ENCODE data around the gene LDHB.
"Not testable (repeated sequence)": the region's sequence is repeated elsewhere in the genome, so short reads cannot be mapped to it uniquely, and the experiment has no call there.

LDHB gene

GRCh38 chr12:21657326-21658077, at the start of gene LDHB:
Gene LDHB (minus strand): TSS chr12:21657842. CDS start chr12:21654671, 3,171 bp downstream.
- peak; percentile 89 for DNase-seq (ENCODE audit: low read depth)

- DNase-seq (ENCODE audit: low read depth): no peak
Measured at GRCh38 chr12:21704847-21705246, 47.2 kb upstream of the LDHB start.

- DNase-seq (ENCODE audit: low read depth): no peak
Measured at GRCh38 chr12:21699851-21700250, 42.2 kb upstream of the LDHB start.

- no peak for DNase-seq (ENCODE audit: low read depth)
Measured at GRCh38 chr12:21697904-21698630, 40.4 kb upstream of the LDHB start.

- no peak for DNase-seq (ENCODE audit: low read depth)
Measured at GRCh38 chr12:21696625-21697024, 39.0 kb upstream of the LDHB start.

GRCh38 chr12:21695986-21696385, 38.3 kb upstream of the LDHB start:
- DNase-seq (ENCODE audit: low read depth): no peak

- no peak for DNase-seq (ENCODE audit: low read depth)
Measured at GRCh38 chr12:21694660-21695059, 37.0 kb upstream of the LDHB start.

GRCh38 chr12:21691515-21691914, 33.9 kb upstream of the LDHB start:
- no peak for DNase-seq (ENCODE audit: low read depth)

GRCh38 chr12:21690704-21691368, 33.2 kb upstream of the LDHB start:
- no peak for DNase-seq (ENCODE audit: low read depth)

GRCh38 chr12:21683115-21683514, 25.5 kb upstream of the LDHB start:
- DNase-seq (ENCODE audit: low read depth): no peak

GRCh38 chr12:21678959-21679358, 21.3 kb upstream of the LDHB start:
- no peak for DNase-seq (ENCODE audit: low read depth)

- no peak for DNase-seq (ENCODE audit: low read depth)
Measured at GRCh38 chr12:21677622-21678277, 20.1 kb upstream of the LDHB start.

GRCh38 chr12:21677204-21677603, 19.6 kb upstream of the LDHB start:
- DNase-seq (ENCODE audit: low read depth): no peak

GRCh38 chr12:21676776-21677175, 19.1 kb upstream of the LDHB start:
- no peak for DNase-seq (ENCODE audit: low read depth)

GRCh38 chr12:21675641-21676040, 18.0 kb upstream of the LDHB start:
- DNase-seq (ENCODE audit: low read depth): no peak

- DNase-seq (ENCODE audit: low read depth): no peak
Measured at GRCh38 chr12:21675096-21675495, 17.5 kb upstream of the LDHB start.

GRCh38 chr12:21673830-21674552, 16.3 kb upstream of the LDHB start:
- DNase-seq (ENCODE audit: low read depth): not testable (repeated sequence)

- no peak for DNase-seq (ENCODE audit: low read depth)
Measured at GRCh38 chr12:21672146-21672545, 14.5 kb upstream of the LDHB start.

GRCh38 chr12:21666722-21667121, 9.1 kb upstream of the LDHB start:
- DNase-seq (ENCODE audit: low read depth): no peak

GRCh38 chr12:21665816-21666215, 8.2 kb upstream of the LDHB start:
- DNase-seq (ENCODE audit: low read depth): no peak

GRCh38 chr12:21662122-21662792, 4.6 kb upstream of the LDHB start:
- DNase-seq (ENCODE audit: low read depth): no peak

All from stimulated activated CD8-positive, alpha-beta memory T cell treated with anti-CD3 and anti-CD28 coated beads, Interleukin-7, amount 100 ng/mL, for 24 hours (primary cell).